H1 (cell line): ENCODE results near the gene ARHGAP15.

Experiments used
- CBX5 ChIP-seq: fragments of 300-800, 300-1000 bp; sonication (generic); IDR thresholded peaks from 2 replicates; pipeline ENCODE4 v1.7.1; 2016; ENCODE audit warnings: antibody characterized with exemption, low read length, low read depth
- CEBPB ChIP-seq: IDR thresholded peaks from 2 replicates; pipeline ENCODE4 v1.6.1; 2012; ENCODE audit warnings: low read depth, low read length
- CTCF ChIP-seq, 3 experiments: IDR thresholded peaks; 1 replicate in 2 of 3; 2 replicates in 1 of 3; pipeline versions ENCODE4 v1.5.1 to v1.6.1; 2011; ENCODE audit warnings: low read length in 3 of 3, mild to moderate bottlenecking in 3 of 3, inconsistent platforms in 2 of 3, low read depth in 1 of 3, moderate library complexity in 1 of 3; ENCODE audit not compliant: insufficient read depth in 1 of 3; ENCODE audit errors: control extremely low read depth in 1 of 3
- EP300 ChIP-seq, 2 experiments: IDR thresholded peaks; 1 replicate in 1 of 2; 2 replicates in 1 of 2; pipeline ENCODE4 v1.6.1; 2011 to 2012; ENCODE audit warnings: low read depth in 2 of 2, low read length in 2 of 2, mild to moderate bottlenecking in 2 of 2, borderline replicate concordance in 1 of 2, inconsistent platforms in 1 of 2, moderate library complexity in 1 of 2
- KDM5A ChIP-seq: fragments of 200-600 bp; IDR thresholded peaks from 2 replicates; pipeline ENCODE4 v1.7.1; 2012; ENCODE audit warnings: mild to moderate bottlenecking, low read length, inconsistent platforms, mixed read lengths
- MAFK ChIP-seq: IDR thresholded peaks from 2 replicates; pipeline ENCODE4 v1.6.1; 2012; ENCODE audit warnings: low read depth, mild to moderate bottlenecking, improper control_type of control experiment, low read length
- MAX ChIP-seq: IDR thresholded peaks from 2 replicates; pipeline ENCODE4 v1.6.1; 2012; ENCODE audit warnings: inconsistent platforms
- POLR2A ChIP-seq, 2 experiments: IDR thresholded peaks; 1 replicate in 1 of 2; 2 replicates in 1 of 2; pipeline ENCODE4 v1.6.1; 2011; ENCODE audit warnings: low read depth in 2 of 2, low read length in 2 of 2, mild to moderate bottlenecking in 2 of 2; ENCODE audit errors: control extremely low read depth in 1 of 2
- POLR2AphosphoS5 ChIP-seq: IDR thresholded peaks from 2 replicates; pipeline ENCODE4 v1.6.1; 2011; ENCODE audit warnings: low read depth, low read length
- RAD21 ChIP-seq, 2 experiments: IDR thresholded peaks in 1 of 2; conservative IDR thresholded peaks in 1 of 2; 2 replicates each; pipeline ENCODE4 v1.6.1; 2011; ENCODE audit warnings: low read depth in 2 of 2, low read length in 2 of 2, improper control_type of control experiment in 1 of 2, inconsistent platforms in 1 of 2, mild to moderate bottlenecking in 1 of 2, moderate library complexity in 1 of 2
- RXRA ChIP-seq: IDR thresholded peaks from 2 replicates; pipeline ENCODE4 v1.6.1; 2011; ENCODE audit warnings: low read depth, mild to moderate bottlenecking, low read length, moderate library complexity; ENCODE audit not compliant: insufficient read depth
- SRF ChIP-seq: IDR thresholded peaks from 2 replicates; pipeline ENCODE4 v1.6.1; 2011; ENCODE audit warnings: mild to moderate bottlenecking, low read depth, low read length, moderate library complexity
- TCF12 ChIP-seq: IDR thresholded peaks from 2 replicates; pipeline ENCODE4 v1.6.1; 2011; ENCODE audit warnings: low read depth, mild to moderate bottlenecking, low read length
- USF2 ChIP-seq: IDR thresholded peaks from 2 replicates; pipeline ENCODE4 v1.6.1; 2011; ENCODE audit warnings: low read length, improper control_type of control experiment

GRCh38 chr2:143623909-143624260 lies 494.7 kb downstream of the ARHGAP15 start:
- no peak for TF ChIP-seq TCF12
- no peak for TF ChIP-seq CTCF (IDR thresholded peaks at IDR 0.05; ENCODE audit: control extremely low read depth in 1 of 3, insufficient read depth in 1 of 3, low read depth in 1 of 3, low read length in 3 of 3)
- no peak for TF ChIP-seq EP300 (IDR thresholded peaks at IDR 0.05; ENCODE audit: borderline replicate concordance in 1 of 2, low read depth in 2 of 2, low read length in 2 of 2)
- no peak for TF ChIP-seq USF2
- TF ChIP-seq CEBPB, result no peak
- TF ChIP-seq POLR2A (IDR thresholded peaks at IDR 0.05; ENCODE audit: control extremely low read depth in 1 of 2, low read depth in 2 of 2, low read length in 2 of 2), result no peak
- no peak for TF ChIP-seq CBX5
- TF ChIP-seq SRF, result no peak
- TF ChIP-seq RAD21 (IDR thresholded peaks at IDR 0.05 in 1 of 2, conservative IDR thresholded peaks at IDR 0.05 in 1 of 2; ENCODE audit: low read depth in 2 of 2, low read length in 2 of 2), result no peak
- TF ChIP-seq KDM5A, result no peak
- TF ChIP-seq RXRA, result no peak
- no peak for TF ChIP-seq MAX
- no peak for TF ChIP-seq POLR2AphosphoS5
- TF ChIP-seq MAFK, result no peak
